SK-N-SH (cell line): Measurements from ENCODE around the gene ARMH3.

ENCODE experiments used
- EP300 ChIP-seq, 2 experiments: IDR thresholded peaks; 2 replicates each; pipeline versions ENCODE4 v1.4.0 to v1.6.1; 2012; ENCODE audit warnings: borderline replicate concordance in 1 of 2, low read depth in 1 of 2, low read length in 1 of 2
- EZH2phosphoT487 ChIP-seq: fragments of 200-600 bp; sonication (generic); IDR thresholded peaks from 2 replicates; pipeline ENCODE4 v1.6.1; 2017; ENCODE audit warnings: low read depth, mixed run types, mild to moderate bottlenecking, antibody characterized with exemption, moderate library complexity, borderline replicate concordance
- GABPA ChIP-seq: IDR thresholded peaks from 2 replicates; pipeline ENCODE4 v1.4.0; 2012; ENCODE audit warnings: low read depth, mild to moderate bottlenecking
- GATA2 ChIP-seq: sonication (generic); formaldehyde crosslinking; IDR thresholded peaks from 2 replicates; pipeline ENCODE4 v1.5.0; 2020; ENCODE audit warnings: mild to moderate bottlenecking, missing genetic modification reagents
- MXI1 ChIP-seq: IDR thresholded peaks from 2 replicates; pipeline ENCODE4 v1.6.1; 2012; ENCODE audit warnings: mild to moderate bottlenecking, low read depth, low read length, improper control_type of control experiment
- POLR2AphosphoS5 ChIP-seq: IDR thresholded peaks from 2 replicates; pipeline ENCODE4 v1.6.1; 2012; ENCODE audit warnings: low read depth, low read length
- RAD21 ChIP-seq: IDR thresholded peaks from 2 replicates; pipeline ENCODE4 v1.6.1; 2012; ENCODE audit warnings: mild to moderate bottlenecking, low read length
- RFX5 ChIP-seq: IDR thresholded peaks from 2 replicates; pipeline ENCODE4 v1.6.1; 2012; ENCODE audit warnings: mild to moderate bottlenecking, improper control_type of control experiment, low read length
- SMC3 ChIP-seq: IDR thresholded peaks from 2 replicates; pipeline ENCODE4 v1.6.1; 2012; ENCODE audit warnings: low read depth, low read length, improper control_type of control experiment
- TF ChIP-seq, protein P1 (sequence below): fragments of 200-600 bp; sonication (generic); IDR thresholded peaks from 2 replicates; pipeline ENCODE4 v1.6.1; 2017; ENCODE audit warnings: antibody characterized with exemption, mild to moderate bottlenecking, moderate library complexity
- TF ChIP-seq, protein P2 (sequence below): IDR thresholded peaks from 2 replicates; pipeline ENCODE4 v1.4.0; 2012; ENCODE audit warnings: low read depth, borderline replicate concordance

DNA sequence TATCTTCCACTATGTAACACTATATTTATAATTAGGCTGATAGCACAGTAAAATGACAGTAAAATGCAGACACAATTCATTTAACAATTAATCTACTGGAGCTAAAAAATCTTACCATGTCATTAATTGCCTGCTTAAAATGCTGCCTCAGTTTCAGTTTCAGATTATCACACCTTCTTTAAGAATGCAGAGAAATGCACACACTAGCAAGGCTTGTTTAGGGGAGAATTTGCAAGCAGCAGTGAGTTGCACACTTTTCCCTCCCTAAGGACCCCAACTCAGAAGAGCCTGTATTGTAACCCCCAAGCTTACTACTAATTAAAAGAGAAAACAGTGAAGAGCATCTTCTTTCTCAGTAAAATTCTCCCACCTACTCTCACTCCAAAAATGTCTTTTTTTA, 132.7 kb downstream of the ARMH3 start:
- TF ChIP-seq EP300 (IDR thresholded peaks at IDR 0.05; ENCODE audit: borderline replicate concordance in 1 of 2, low read depth in 1 of 2, low read length in 1 of 2) = no peak
- TF ChIP-seq, protein P1, sequence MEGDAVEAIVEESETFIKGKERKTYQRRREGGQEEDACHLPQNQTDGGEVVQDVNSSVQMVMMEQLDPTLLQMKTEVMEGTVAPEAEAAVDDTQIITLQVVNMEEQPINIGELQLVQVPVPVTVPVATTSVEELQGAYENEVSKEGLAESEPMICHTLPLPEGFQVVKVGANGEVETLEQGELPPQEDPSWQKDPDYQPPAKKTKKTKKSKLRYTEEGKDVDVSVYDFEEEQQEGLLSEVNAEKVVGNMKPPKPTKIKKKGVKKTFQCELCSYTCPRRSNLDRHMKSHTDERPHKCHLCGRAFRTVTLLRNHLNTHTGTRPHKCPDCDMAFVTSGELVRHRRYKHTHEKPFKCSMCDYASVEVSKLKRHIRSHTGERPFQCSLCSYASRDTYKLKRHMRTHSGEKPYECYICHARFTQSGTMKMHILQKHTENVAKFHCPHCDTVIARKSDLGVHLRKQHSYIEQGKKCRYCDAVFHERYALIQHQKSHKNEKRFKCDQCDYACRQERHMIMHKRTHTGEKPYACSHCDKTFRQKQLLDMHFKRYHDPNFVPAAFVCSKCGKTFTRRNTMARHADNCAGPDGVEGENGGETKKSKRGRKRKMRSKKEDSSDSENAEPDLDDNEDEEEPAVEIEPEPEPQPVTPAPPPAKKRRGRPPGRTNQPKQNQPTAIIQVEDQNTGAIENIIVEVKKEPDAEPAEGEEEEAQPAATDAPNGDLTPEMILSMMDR = no peak
- TF ChIP-seq EZH2phosphoT487 = no peak
- TF ChIP-seq RFX5 = no peak
- TF ChIP-seq GABPA = no peak
- TF ChIP-seq, protein P2, sequence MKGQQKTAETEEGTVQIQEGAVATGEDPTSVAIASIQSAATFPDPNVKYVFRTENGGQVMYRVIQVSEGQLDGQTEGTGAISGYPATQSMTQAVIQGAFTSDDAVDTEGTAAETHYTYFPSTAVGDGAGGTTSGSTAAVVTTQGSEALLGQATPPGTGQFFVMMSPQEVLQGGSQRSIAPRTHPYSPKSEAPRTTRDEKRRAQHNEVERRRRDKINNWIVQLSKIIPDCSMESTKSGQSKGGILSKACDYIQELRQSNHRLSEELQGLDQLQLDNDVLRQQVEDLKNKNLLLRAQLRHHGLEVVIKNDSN = no peak
- no peak for TF ChIP-seq POLR2AphosphoS5
- TF ChIP-seq GATA2 (CRISPR knock-in tag) = no peak
- TF ChIP-seq RAD21 = no peak
- TF ChIP-seq SMC3 = no peak
- TF ChIP-seq MXI1 = no peak
